Lung (tissue), 12 donors: ENCODE measurements around the gene MS4A18. TPM values are rescaled to one million over a fixed set of nuclear protein-coding genes. Genes with fewer than 3 reads are reported as not detected.

Source experiments
- ATAC-seq: fragments of 200-7000 bp; cut with Tn5 transposase; one replicate; pipeline ENCODE4 v1.9.1; 2020; ENCODE audit warnings: moderate number of reproducible peaks; ENCODE audit not compliant: insufficient read depth, low FRiP score
- DNase-seq, 3 donors: peaks; one replicate each; pipeline ENCODE4 v3.0.0-alpha.2; 2013 to 2017
- H3K27ac ChIP-seq, 2 donors: one replicate each; pipeline ENCODE4 v1.5.1; 2013; ENCODE audit warnings: mild to moderate bottlenecking in 2 of 2, moderate library complexity in 2 of 2, control low read depth in 1 of 2, inconsistent platforms in 1 of 2, low read depth in 1 of 2, low read length in 1 of 2
- H3K27me3 ChIP-seq, 3 donors: one replicate each; pipeline ENCODE4 v1.5.1; 2013; ENCODE audit warnings: low read length in 2 of 3; ENCODE audit not compliant: control insufficient read depth in 3 of 3, insufficient read depth in 3 of 3
- H3K36me3 ChIP-seq, 4 donors: one replicate each; pipeline ENCODE4 v1.5.1; 2013; ENCODE audit warnings: low read length in 4 of 4, mild to moderate bottlenecking in 1 of 4, moderate library complexity in 1 of 4; ENCODE audit not compliant: control insufficient read depth in 4 of 4, insufficient read depth in 4 of 4
- H3K4me1 ChIP-seq, 5 donors: one replicate each; pipeline ENCODE4 v1.5.1; 2013; ENCODE audit warnings: low read length in 5 of 5, mild to moderate bottlenecking in 2 of 5, moderate library complexity in 1 of 5; ENCODE audit not compliant: control insufficient read depth in 5 of 5, insufficient read depth in 5 of 5
- H3K4me3 ChIP-seq: one replicate; pipeline ENCODE4 v1.5.1; 2013; ENCODE audit warnings: mild to moderate bottlenecking, control low read depth, moderate library complexity
- H3K9ac ChIP-seq, 2 donors: one replicate each; pipeline ENCODE4 v1.5.1; 2013; ENCODE audit warnings: low read length in 2 of 2, control low read depth in 1 of 2; ENCODE audit not compliant: insufficient read depth in 1 of 2
- H3K9me3 ChIP-seq, 4 donors: one replicate each; pipeline ENCODE4 v1.5.1; 2013; ENCODE audit warnings: low read length in 3 of 4, mild to moderate bottlenecking in 1 of 4, moderate library complexity in 1 of 4; ENCODE audit not compliant: control insufficient read depth in 4 of 4, insufficient read depth in 3 of 4
- WGBS, 2 donors: extraction: QIAGEN DNeasy Blood & Tissue Kit; methylation state at CpG; one replicate each; pipeline ENCODE4 v1.1.7; 2013; 5-methylcytosine and 5-hydroxymethylcytosine counted together
- polyA plus RNA-seq, 2 donors: library from polyadenylated mRNA; stranded (reverse); fragments of 200-250 nt; gene quantifications; one replicate each; pipeline ENCODE4 v1.2.1, GENCODE V29; 2013
- total RNA-seq, 2 donors: library from RNA; depleted of rRNA in 1 of 2; stranded (reverse); fragments of >200 nt in 1 of 2; gene quantifications; one replicate each; pipeline ENCODE4 v1.2.1, GENCODE V29; 2014 to 2021
- TF ChIP-seq, protein P1 (sequence below): IDR thresholded peaks from 2 replicates; pipeline ENCODE4 v1.5.1; 2012; ENCODE audit warnings: mild to moderate bottlenecking; ENCODE audit errors: control extremely low read depth, extremely low read depth
- donor health status: control.
- donor health status: control.
- donor health status: Bipolar disorder and iron deficiency.
- donor health status: healthy.
- donor health status: DM: yes; HTN: yes; CAD: no.

MS4A18 gene
- total and polyA plus RNA-seq, 4 donors = 0.03 TPM; not detected in 3

DNA sequence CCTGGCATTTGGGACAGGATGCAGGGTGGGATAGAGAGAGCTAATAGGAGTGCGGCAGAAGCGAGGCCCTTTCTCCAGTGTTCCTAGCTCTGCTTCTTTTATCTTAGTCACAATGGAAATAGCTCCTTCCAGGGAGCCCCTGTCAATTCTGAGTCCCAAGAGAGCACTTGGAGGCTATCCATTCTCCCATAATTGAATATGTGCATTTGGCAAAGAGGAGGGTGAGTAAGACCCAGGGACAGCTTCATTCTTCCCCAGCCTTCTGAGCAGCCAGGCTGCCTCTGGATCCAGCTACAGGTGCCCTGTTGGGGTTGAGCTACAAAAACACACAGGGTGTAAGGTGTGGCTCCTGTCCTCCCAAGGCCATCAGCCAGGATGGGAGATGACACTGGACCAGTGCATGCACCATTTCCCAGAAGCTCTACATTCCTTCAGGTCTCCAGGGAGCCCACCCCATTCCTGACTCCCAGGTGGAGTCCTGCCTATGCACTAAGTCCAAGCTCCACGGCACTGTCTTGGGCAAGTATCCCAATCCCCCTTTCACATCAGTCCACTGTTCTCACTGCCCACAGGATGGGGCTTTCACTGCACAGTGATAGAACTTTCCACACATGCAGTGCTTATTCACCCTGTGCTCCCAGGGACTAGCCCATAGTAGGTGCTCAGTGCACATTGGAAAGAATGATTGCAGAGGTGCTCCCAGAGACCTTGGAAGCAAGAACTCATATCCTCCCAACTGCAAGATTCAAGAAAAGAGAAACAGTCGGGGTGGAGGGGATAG lies 66.8 kb downstream of the MS4A18 start:
- H3K4me3 ChIP-seq = no peak overlapping the region
- H3K9me3 ChIP-seq = peaks cover 0 to 4% (median 0%) of the 10 kb centered on the region in 4 donors
- WGBS, 2 donors = 93 to 94% methylated on average over 4 of the region's 4 CpGs
- H3K27me3 ChIP-seq = peaks cover 0 to 3% (median 0%) of the 10 kb centered on the region in 3 donors
- peaks cover 0 to 6% (median 0%) of the 10 kb centered on the region in 5 donors for H3K4me1 ChIP-seq
- TF ChIP-seq, protein P1, sequence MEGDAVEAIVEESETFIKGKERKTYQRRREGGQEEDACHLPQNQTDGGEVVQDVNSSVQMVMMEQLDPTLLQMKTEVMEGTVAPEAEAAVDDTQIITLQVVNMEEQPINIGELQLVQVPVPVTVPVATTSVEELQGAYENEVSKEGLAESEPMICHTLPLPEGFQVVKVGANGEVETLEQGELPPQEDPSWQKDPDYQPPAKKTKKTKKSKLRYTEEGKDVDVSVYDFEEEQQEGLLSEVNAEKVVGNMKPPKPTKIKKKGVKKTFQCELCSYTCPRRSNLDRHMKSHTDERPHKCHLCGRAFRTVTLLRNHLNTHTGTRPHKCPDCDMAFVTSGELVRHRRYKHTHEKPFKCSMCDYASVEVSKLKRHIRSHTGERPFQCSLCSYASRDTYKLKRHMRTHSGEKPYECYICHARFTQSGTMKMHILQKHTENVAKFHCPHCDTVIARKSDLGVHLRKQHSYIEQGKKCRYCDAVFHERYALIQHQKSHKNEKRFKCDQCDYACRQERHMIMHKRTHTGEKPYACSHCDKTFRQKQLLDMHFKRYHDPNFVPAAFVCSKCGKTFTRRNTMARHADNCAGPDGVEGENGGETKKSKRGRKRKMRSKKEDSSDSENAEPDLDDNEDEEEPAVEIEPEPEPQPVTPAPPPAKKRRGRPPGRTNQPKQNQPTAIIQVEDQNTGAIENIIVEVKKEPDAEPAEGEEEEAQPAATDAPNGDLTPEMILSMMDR = no peak
- H3K36me3 ChIP-seq = no peaks in the 10 kb centered on the region
- no peak overlapping the region for H3K27ac ChIP-seq
- ATAC-seq (no peak), DNase-seq (no peak)
- H3K9ac ChIP-seq = no peak overlapping the region

DNA sequence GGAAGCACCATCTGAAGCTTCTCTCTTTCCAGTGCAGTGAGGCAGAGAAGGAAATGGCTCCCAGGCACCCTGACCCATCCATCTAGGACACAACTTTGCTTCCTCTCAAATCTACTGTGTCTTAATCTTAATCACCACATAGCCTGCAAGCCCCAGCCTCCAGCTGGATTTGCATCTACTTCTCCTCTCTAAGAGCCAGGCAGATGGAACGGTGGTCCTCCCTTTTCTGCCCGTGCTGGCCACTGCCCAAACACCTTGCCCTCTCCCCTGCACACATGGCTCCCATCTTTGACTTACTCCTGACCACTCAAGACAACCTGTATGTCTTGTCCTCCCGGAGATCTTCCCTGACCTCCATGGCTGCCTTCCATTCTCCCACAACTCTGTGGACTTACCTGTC lies 68.0 kb downstream of the MS4A18 start:
- Histone ChIP-seq H3K36me3 (no peaks in the 10 kb centered on the region), H3K9ac (no peak overlapping the region), H3K4me3 (no peak overlapping the region), H3K4me1 (no peaks in the 10 kb centered on the region), H3K27me3 (peaks cover 0 to 3% (median 0%) of the 10 kb centered on the region in 3 donors), H3K27ac (no peak overlapping the region), H3K9me3 (peaks cover 0 to 4% (median 1%) of the 10 kb centered on the region in 4 donors)
- WGBS, 2 donors = 67 to 88% methylated on average over 3 of the region's 3 CpGs
- DNase-seq (no peak), ATAC-seq (no peak)
- TF ChIP-seq, protein P1 = no peak

Other genes starting within 250 kb of the MS4A18 start
- not detected for gene MS4A12, start 231.9 kb upstream of the MS4A18 start, total RNA-seq
- gene MS4A12, start 231.9 kb upstream of the MS4A18 start, polyA plus RNA-seq = not detected
- gene MS4A13, start 209.3 kb upstream of the MS4A18 start, total RNA-seq = not detected
- not detected for gene MS4A13, start 209.3 kb upstream of the MS4A18 start, polyA plus RNA-seq
- gene MS4A8, start 25.1 kb upstream of the MS4A18 start, total RNA-seq = 10 to 100 TPM; 34.1 to 45.9 TPM
- 10 to 100 TPM; 11.4 to 26.5 TPM for gene MS4A8, start 25.1 kb upstream of the MS4A18 start, polyA plus RNA-seq
- gene MS4A15, start 32.1 kb downstream of the MS4A18 start, total RNA-seq = 10 to 100 TPM in 1 of 2 donors, not detected in 1; 26.8 TPM
- 10 to 100 TPM in 1 of 2 donors, 1 to 10 TPM in 1; 9.8 to 38.9 TPM for gene MS4A15, start 32.1 kb downstream of the MS4A18 start, polyA plus RNA-seq
- gene MS4A10, start 60.6 kb downstream of the MS4A18 start, total RNA-seq = not detected
- gene MS4A10, start 60.6 kb downstream of the MS4A18 start, polyA plus RNA-seq = not detected
- 10 to 100 TPM in 1 of 2 donors, 1 to 10 TPM in 1; 8.7 to 19.8 TPM for gene CCDC86, start 117.4 kb downstream of the MS4A18 start, total RNA-seq
- gene CCDC86, start 117.4 kb downstream of the MS4A18 start, polyA plus RNA-seq = 10 to 100 TPM; 10.1 to 25.0 TPM
- under 1 TPM; 0.18 to 0.23 TPM for gene PTGDR2, start 131.2 kb downstream of the MS4A18 start, total RNA-seq
- gene PTGDR2, start 131.2 kb downstream of the MS4A18 start, polyA plus RNA-seq = under 1 TPM; 0.13 to 0.16 TPM
- not detected for gene ZP1, start 142.8 kb downstream of the MS4A18 start, total RNA-seq
- gene ZP1, start 142.8 kb downstream of the MS4A18 start, polyA plus RNA-seq = under 1 TPM in 1 of 2 donors, not detected in 1; 0.04 TPM
- 10 to 100 TPM; 49.0 to 70.6 TPM for gene PRPF19, start 181.9 kb downstream of the MS4A18 start, total RNA-seq
- 10 to 100 TPM; 59.8 to 79.0 TPM for gene PRPF19, start 181.9 kb downstream of the MS4A18 start, polyA plus RNA-seq
- gene TMEM109, start 189.4 kb downstream of the MS4A18 start, total RNA-seq = 100 to 1,000 TPM in 1 of 2 donors, 10 to 100 TPM in 1; 94.3 to 128 TPM
- gene TMEM109, start 189.4 kb downstream of the MS4A18 start, polyA plus RNA-seq = 100 to 1,000 TPM in 1 of 2 donors, 10 to 100 TPM in 1; 69.2 to 104 TPM
- gene TMEM132A, start 199.7 kb downstream of the MS4A18 start, total RNA-seq = 10 to 100 TPM; 18.6 to 20.5 TPM
- 10 to 100 TPM in 1 of 2 donors, 1 to 10 TPM in 1; 6.7 to 16.5 TPM for gene TMEM132A, start 199.7 kb downstream of the MS4A18 start, polyA plus RNA-seq
- 100 to 1,000 TPM in 1 of 2 donors, 10 to 100 TPM in 1; 29.9 to 106 TPM for gene SLC15A3, start 227.5 kb downstream of the MS4A18 start, total RNA-seq
- gene SLC15A3, start 227.5 kb downstream of the MS4A18 start, polyA plus RNA-seq = 100 to 1,000 TPM in 1 of 2 donors, 10 to 100 TPM in 1; 91.6 to 166 TPM
- gene CD6, start 247.0 kb downstream of the MS4A18 start, total RNA-seq = 1 to 10 TPM; 1.2 to 3.1 TPM
- 1 to 10 TPM; 1.6 to 1.9 TPM for gene CD6, start 247.0 kb downstream of the MS4A18 start, polyA plus RNA-seq